Mesenchymal stem cell (in vitro differentiated cells and primary cell): ENCODE data around the gene BTG2.
A peak's percentile ranks its signal among the peaks of the same experiment; 100 is the strongest.

ENCODE experiments used
- DNase-seq: peaks from one replicate; pipeline ENCODE4 v3.0.0-alpha.2; 2013
- H2AFZ ChIP-seq: one replicate; pipeline ENCODE4 v1.6.1; 2013; ENCODE audit warnings: low read depth, mild to moderate bottlenecking, control low read depth, inconsistent platforms, low read length, moderate library complexity
- H2AK5ac ChIP-seq: 2 replicates; pipeline ENCODE4 v1.6.1; 2013; ENCODE audit warnings: low read length, moderate library complexity, mild to moderate bottlenecking, inconsistent platforms; ENCODE audit not compliant: severe bottlenecking
- H2BK120ac ChIP-seq: one replicate; pipeline ENCODE4 v1.6.1; 2013; ENCODE audit warnings: low read depth, mild to moderate bottlenecking, inconsistent platforms, low read length, moderate library complexity
- H2BK12ac ChIP-seq, 2 experiments: one replicate each; pipeline ENCODE4 v1.6.1; 2013; ENCODE audit warnings: inconsistent platforms in 2 of 2, low read length in 2 of 2, mild to moderate bottlenecking in 2 of 2, moderate library complexity in 2 of 2, control low read depth in 1 of 2
- H2BK15ac ChIP-seq: one replicate; pipeline ENCODE4 v1.6.1; 2013; ENCODE audit warnings: mild to moderate bottlenecking, low read depth, inconsistent platforms; ENCODE audit not compliant: poor library complexity, severe bottlenecking
- H2BK5ac ChIP-seq: 2 replicates; pipeline ENCODE4 v1.6.1; 2013; ENCODE audit warnings: low read depth, mild to moderate bottlenecking, low read length, control low read depth, inconsistent platforms; ENCODE audit not compliant: poor library complexity, severe bottlenecking
- H3K14ac ChIP-seq, 2 experiments: one replicate each; pipeline ENCODE4 v1.6.1; 2013; ENCODE audit warnings: inconsistent platforms in 2 of 2, low read length in 2 of 2, control low read depth in 1 of 2, mild to moderate bottlenecking in 1 of 2, moderate library complexity in 1 of 2
- H3K18ac ChIP-seq, 2 experiments: one replicate each; pipeline ENCODE4 v1.6.1; 2013; ENCODE audit warnings: inconsistent platforms in 2 of 2, low read length in 2 of 2, control low read depth in 1 of 2, low read depth in 1 of 2, mild to moderate bottlenecking in 1 of 2
- H3K23ac ChIP-seq, 2 experiments: one replicate each; pipeline ENCODE4 v1.6.1; 2013; ENCODE audit warnings: inconsistent platforms in 2 of 2, low read length in 2 of 2, mild to moderate bottlenecking in 2 of 2, moderate library complexity in 2 of 2, control low read depth in 1 of 2
- H3K27ac ChIP-seq: 2 replicates; pipeline ENCODE4 v1.5.1; 2013; ENCODE audit warnings: mild to moderate bottlenecking, moderate library complexity, low read length, control low read depth, inconsistent platforms; ENCODE audit not compliant: poor library complexity, severe bottlenecking
- H3K27me3 ChIP-seq, 2 experiments: 2 replicates each; pipeline versions ENCODE4 v1.6.1 to v1.7.0; 2013; ENCODE audit warnings: low read length in 2 of 2, mild to moderate bottlenecking in 2 of 2, moderate library complexity in 2 of 2, control low read depth in 1 of 2, inconsistent platforms in 1 of 2; ENCODE audit not compliant: control insufficient read depth in 1 of 2, insufficient read depth in 1 of 2
- H3K36me3 ChIP-seq, 2 experiments: 2 replicates each; pipeline versions ENCODE4 v1.6.1 to v1.7.0; 2013; ENCODE audit warnings: low read length in 2 of 2, control low read depth in 1 of 2, inconsistent platforms in 1 of 2, low read depth in 1 of 2, mild to moderate bottlenecking in 1 of 2; ENCODE audit not compliant: insufficient read depth in 2 of 2, control insufficient read depth in 1 of 2
- H3K4ac ChIP-seq, 2 experiments: one replicate each; pipeline ENCODE4 v1.6.1; 2013; ENCODE audit warnings: inconsistent platforms in 2 of 2, low read length in 2 of 2, mild to moderate bottlenecking in 2 of 2, moderate library complexity in 2 of 2, control low read depth in 1 of 2, low read depth in 1 of 2
- H3K4me1 ChIP-seq: 2 replicates; pipeline ENCODE4 v1.6.1; 2013; ENCODE audit warnings: low read depth, low read length, control low read depth; ENCODE audit not compliant: control insufficient read depth, insufficient read depth
- H3K4me2 ChIP-seq: 2 replicates; pipeline ENCODE4 v1.6.1; 2013; ENCODE audit warnings: low read length, mild to moderate bottlenecking, inconsistent platforms; ENCODE audit not compliant: poor library complexity, severe bottlenecking
- H3K4me3 ChIP-seq, 2 experiments: 2 replicates each; pipeline versions ENCODE4 v1.5.1 to v1.7.0; 2013; ENCODE audit warnings: low read length in 2 of 2, mild to moderate bottlenecking in 2 of 2, control low read depth in 1 of 2, low read depth in 1 of 2; ENCODE audit not compliant: insufficient read depth in 1 of 2
- H3K79me1 ChIP-seq: replicated peaks from 2 replicates; pipeline ENCODE4 v1.6.1; 2013; ENCODE audit warnings: mild to moderate bottlenecking, control low read depth, low read length, inconsistent platforms; ENCODE audit not compliant: poor library complexity, severe bottlenecking
- H3K9ac ChIP-seq: 2 replicates; pipeline ENCODE4 v1.7.0; 2013; ENCODE audit warnings: mild to moderate bottlenecking, low read length, moderate library complexity
- H3K9me3 ChIP-seq: 2 replicates; pipeline ENCODE4 v1.7.0; 2013; ENCODE audit warnings: mild to moderate bottlenecking, low read length; ENCODE audit not compliant: control insufficient read depth
- H4K8ac ChIP-seq: one replicate; pipeline ENCODE4 v1.6.1; 2013; ENCODE audit warnings: inconsistent platforms, mild to moderate bottlenecking, low read length, moderate library complexity
- H4K91ac ChIP-seq: one replicate; pipeline ENCODE4 v1.6.1; 2013; ENCODE audit warnings: mild to moderate bottlenecking, low read length, inconsistent platforms
- WGBS: methylation state at CpG from one replicate; pipeline ENCODE4 v1.1.7; 2013; ENCODE audit warnings: mixed read lengths; 5-methylcytosine and 5-hydroxymethylcytosine counted together

BTG2 gene

GRCh38 chr1:203349166-203349565 lies 43.8 kb downstream of the BTG2 start:
- no peak overlapping the region for H2BK120ac ChIP-seq
- no peak overlapping the region for H3K14ac ChIP-seq
- no peaks in the 10 kb centered on the region for H3K4me1 ChIP-seq
- peaks cover 0 to 85% of the 10 kb centered on the region in 2 experiments for H3K27me3 ChIP-seq
- no peak overlapping the region for H4K91ac ChIP-seq
- H2BK5ac ChIP-seq, result no peak overlapping the region
- DNase-seq, result no peak
- no peak overlapping the region for H3K4me3 ChIP-seq
- H3K27ac ChIP-seq, result no peak overlapping the region
- H2AK5ac ChIP-seq, result no peak overlapping the region
- no peak overlapping the region for H3K4ac ChIP-seq
- H3K9me3 ChIP-seq, result no peaks in the 10 kb centered on the region
- no peak overlapping the region for H2BK12ac ChIP-seq
- peaks cover 0 to 24% of the 10 kb centered on the region in 2 experiments for H3K36me3 ChIP-seq
- no peak overlapping the region for H2AFZ ChIP-seq
- H2BK15ac ChIP-seq, result no peak overlapping the region
- H3K23ac ChIP-seq, result no peak overlapping the region
- no peak overlapping the region for H3K18ac ChIP-seq
- H3K9ac ChIP-seq, result no peak overlapping the region
- H4K8ac ChIP-seq, result no peak overlapping the region
- no peak overlapping the region for H3K4me2 ChIP-seq
- 100% methylated on average over 1 of the region's 1 CpG for WGBS
- H3K79me1 ChIP-seq, result no peaks in the 10 kb centered on the region

GRCh38 chr1:203349773-203350524 lies 44.6 kb downstream of the BTG2 start:
- Histone ChIP-seq H3K4ac (no peak overlapping the region), H3K79me1 (no peaks in the 10 kb centered on the region), H2BK12ac (no peak overlapping the region), H2BK5ac (no peak overlapping the region), H3K27me3 (peaks cover 0 to 84% of the 10 kb centered on the region in 2 experiments), H2AK5ac (no peak overlapping the region), H3K4me2 (no peak overlapping the region), H3K9ac (peak overlapping the region; percentile 82), H2AFZ (no peak overlapping the region), H4K8ac (no peak overlapping the region), H3K4me3 (peak overlapping the region in 1 of 2 experiments; percentile 77), H4K91ac (no peak overlapping the region), H2BK120ac (no peak overlapping the region), H3K9me3 (no peaks in the 10 kb centered on the region), H3K27ac (no peak overlapping the region), H3K14ac (peak overlapping the region in 1 of 2 experiments; percentile 58), H3K36me3 (peaks cover 0 to 24% of the 10 kb centered on the region in 2 experiments), H3K18ac (no peak overlapping the region), H3K23ac (no peak overlapping the region), H3K4me1 (no peaks in the 10 kb centered on the region), H2BK15ac (no peak overlapping the region)
- WGBS, result 82% methylated on average over 4 of the region's 4 CpGs
- DNase-seq, result no peak

GRCh38 chr1:203351037-203351625 lies 45.8 kb downstream of the BTG2 start, which contains the start of gene FMOD:
Gene FMOD (minus strand): TSS chr1:203351122. CDS start chr1:203348270, 2,852 bp downstream.
- H3K14ac ChIP-seq, result no peak within 1 kb of the TSS
- H3K36me3 ChIP-seq, result peaks cover 0 to 24% of the 10 kb centered on the region in 2 experiments
- H3K4me1 ChIP-seq, result no peaks in the 10 kb centered on the region
- no peak within 1 kb of the TSS for H2BK5ac ChIP-seq
- peak within 1 kb of the TSS; percentile 82 for H3K9ac ChIP-seq
- H3K23ac ChIP-seq, result no peak within 1 kb of the TSS
- H2BK15ac ChIP-seq, result peak within 1 kb of the TSS; percentile 26
- 60% methylated on average over 14 of the region's 17 CpGs for WGBS
- H3K18ac ChIP-seq, result no peak within 1 kb of the TSS
- peaks cover 0 to 86% of the 10 kb centered on the region in 2 experiments for H3K27me3 ChIP-seq
- no peak within 1 kb of the TSS for H3K27ac ChIP-seq
- H2BK120ac ChIP-seq, result no peak within 1 kb of the TSS
- no peak within 1 kb of the TSS for H3K4ac ChIP-seq
- no peak within 1 kb of the TSS for H2AK5ac ChIP-seq
- peak within 1 kb of the TSS in 1 of 2 experiments; percentile 38 for H2BK12ac ChIP-seq
- H3K9me3 ChIP-seq, result no peaks in the 10 kb centered on the region
- no peaks in the 10 kb centered on the region for H3K79me1 ChIP-seq
- no peak within 1 kb of the TSS for H4K8ac ChIP-seq
- peak within 1 kb of the TSS in 1 of 2 experiments; percentile 77 for H3K4me3 ChIP-seq
- no peak within 1 kb of the TSS for H2AFZ ChIP-seq
- peak within 1 kb of the TSS; percentile 31 for H4K91ac ChIP-seq
- H3K4me2 ChIP-seq, result no peak within 1 kb of the TSS
- DNase-seq, result peak; percentile 24

DNA sequence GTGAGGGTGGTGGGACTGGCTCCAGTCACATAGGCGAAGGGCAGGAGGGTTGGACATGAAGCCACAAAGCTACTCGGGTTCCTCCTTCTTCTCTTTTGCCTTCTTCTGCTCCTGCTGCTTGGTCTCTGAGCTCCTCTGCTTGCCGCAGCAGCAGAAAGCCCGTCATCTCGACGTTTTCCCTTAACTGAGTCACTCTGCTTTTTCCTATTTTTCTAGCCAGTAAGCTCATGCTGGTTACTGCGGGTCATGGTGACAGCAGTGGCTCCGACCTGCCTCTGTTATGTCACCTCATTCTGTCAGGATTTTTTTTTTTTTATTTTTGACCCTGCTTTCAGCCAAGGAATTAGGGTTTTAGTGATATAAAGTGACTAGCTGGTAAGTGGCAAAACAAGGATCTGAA lies 48.2 kb downstream of the BTG2 start:
- H4K91ac ChIP-seq, result no peak overlapping the region
- H3K27ac ChIP-seq, result no peak overlapping the region
- H2BK15ac ChIP-seq, result no peak overlapping the region
- H2BK12ac ChIP-seq, result peak overlapping the region; percentile 6 to 67
- DNase-seq, result no peak
- H3K4me2 ChIP-seq, result no peak overlapping the region
- no peak overlapping the region for H2AK5ac ChIP-seq
- peaks cover 0 to 6% of the 10 kb centered on the region in 2 experiments for H3K36me3 ChIP-seq
- H3K79me1 ChIP-seq, result no peaks in the 10 kb centered on the region
- H3K23ac ChIP-seq, result peak overlapping the region in 1 of 2 experiments; percentile 77
- H3K18ac ChIP-seq, result no peak overlapping the region
- H2BK120ac ChIP-seq, result no peak overlapping the region
- H2AFZ ChIP-seq, result no peak overlapping the region
- peak overlapping the region in 1 of 2 experiments; percentile 0 for H3K4me3 ChIP-seq
- H3K14ac ChIP-seq, result no peak overlapping the region
- no peak overlapping the region for H2BK5ac ChIP-seq
- peak overlapping the region in 1 of 2 experiments; percentile 69 for H3K4ac ChIP-seq
- no peaks in the 10 kb centered on the region for H3K9me3 ChIP-seq
- no peak overlapping the region for H3K9ac ChIP-seq
- H3K27me3 ChIP-seq, result peaks cover 4 to 70% of the 10 kb centered on the region in 2 experiments
- H4K8ac ChIP-seq, result no peak overlapping the region
- H3K4me1 ChIP-seq, result no peaks in the 10 kb centered on the region
- 83% methylated on average over 7 of the region's 8 CpGs for whole genome bisulfite sequencing
